ENCODE results near the gene CATSPERB. TPM values are rescaled to one million over a fixed set of nuclear protein-coding genes. Genes with fewer than 3 reads are reported as not detected.
"Not testable (repeated sequence)": the region's sequence is repeated elsewhere in the genome, so short reads cannot be mapped to it uniquely, and the experiment has no call there.

CATSPERB gene, protein sequence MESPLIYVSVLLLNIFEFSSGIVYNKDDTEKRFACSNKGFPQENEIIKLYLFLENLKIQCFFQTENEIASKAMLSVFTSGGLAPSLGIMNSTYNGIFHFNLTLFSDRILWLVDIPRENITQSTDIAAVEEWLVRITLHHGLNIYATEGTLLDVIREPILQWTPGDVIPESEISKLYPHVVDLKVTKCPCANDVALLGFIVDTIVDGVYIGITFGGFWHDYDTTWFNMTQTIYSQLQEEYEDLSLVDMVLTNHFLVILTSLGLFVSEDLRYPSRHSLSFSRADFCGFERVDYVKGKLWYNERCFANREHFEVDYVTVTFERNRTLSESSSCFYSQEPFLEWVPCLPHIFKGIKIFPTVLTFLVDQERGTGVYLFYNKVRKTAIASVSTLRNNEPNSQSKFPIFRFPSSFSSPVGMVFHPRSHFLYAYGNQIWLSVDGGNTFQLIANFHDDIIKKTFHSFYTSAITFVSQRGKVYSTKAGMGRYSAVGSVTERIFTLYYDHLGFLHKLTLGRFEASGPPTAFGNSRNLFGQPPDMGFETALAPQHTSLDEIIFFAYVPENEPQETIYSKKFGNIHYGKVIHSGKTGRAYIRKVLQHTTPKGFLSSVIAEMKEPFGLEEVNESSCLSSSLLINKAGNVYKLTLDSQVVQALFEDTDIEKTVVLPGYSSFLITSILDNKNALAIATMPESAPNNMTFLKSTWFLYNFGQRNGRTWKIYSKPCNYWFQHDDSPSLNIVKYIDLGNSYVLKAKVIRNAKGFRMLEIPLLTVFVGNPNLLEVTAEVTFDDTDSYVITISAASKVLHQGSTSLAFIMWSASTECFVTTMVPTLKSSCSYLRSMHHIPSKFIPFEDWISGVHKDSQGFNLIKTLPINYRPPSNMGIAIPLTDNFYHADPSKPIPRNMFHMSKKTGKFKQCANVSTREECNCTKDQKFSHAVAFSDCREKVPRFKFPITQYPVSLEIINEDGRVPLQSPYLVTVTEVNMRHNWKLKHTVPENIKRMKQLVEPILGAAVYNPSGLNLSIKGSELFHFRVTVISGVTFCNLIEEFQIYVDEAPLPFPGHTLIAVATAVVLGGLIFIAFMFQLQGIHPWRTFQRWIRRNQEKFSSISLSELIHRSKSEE
- total RNA-seq: 13.3 and 14.9 TPM in 2 replicates

DNA sequence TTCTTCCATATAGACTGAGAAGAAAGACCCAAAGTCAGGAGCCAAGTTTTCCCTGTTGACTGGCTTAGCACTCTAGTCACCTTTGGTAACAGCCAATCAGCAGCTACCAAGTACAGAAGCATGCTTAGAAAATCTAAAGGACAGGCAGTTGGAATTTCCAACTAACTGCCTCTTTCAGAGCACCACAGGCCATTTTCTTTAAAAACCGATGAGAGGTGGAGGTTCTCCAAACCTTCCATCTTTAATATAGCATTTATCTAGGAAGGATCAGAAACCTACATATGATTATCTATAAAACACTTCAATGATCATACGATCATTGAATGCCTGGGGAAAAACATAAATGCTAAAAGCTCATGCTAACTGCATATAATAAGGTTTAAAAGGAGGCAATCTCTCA, at the start of gene CATSPERB:
CATSPERB (minus strand) TSS at position 101 of the 400 bp plus-strand sequence. CDS start 2,607 bp downstream, outside the sequence.
- intact Hi-C loops (cut with micrococcal nuclease): no loop called here

DNA sequence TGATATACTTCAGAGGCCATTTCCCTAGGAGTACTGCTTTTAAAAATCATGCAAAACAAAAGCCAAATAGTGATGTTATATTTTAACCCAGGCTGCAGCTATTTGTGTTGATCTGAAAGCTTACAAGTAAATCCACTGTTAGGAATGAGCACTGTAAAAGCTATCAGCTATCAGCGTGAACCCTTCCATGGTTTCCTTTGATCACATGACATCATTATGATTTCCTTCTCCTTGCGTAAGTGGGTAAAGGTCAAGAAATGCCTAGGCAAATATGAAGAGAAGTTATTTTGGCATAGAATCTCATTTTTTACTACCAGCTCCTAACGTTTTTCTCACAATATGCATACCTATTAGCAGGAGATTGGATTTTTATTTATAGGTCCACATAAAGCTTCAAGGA, 48.6 kb upstream of the CATSPERB start:
- intact Hi-C loops (cut with micrococcal nuclease): no loop called here

DNA sequence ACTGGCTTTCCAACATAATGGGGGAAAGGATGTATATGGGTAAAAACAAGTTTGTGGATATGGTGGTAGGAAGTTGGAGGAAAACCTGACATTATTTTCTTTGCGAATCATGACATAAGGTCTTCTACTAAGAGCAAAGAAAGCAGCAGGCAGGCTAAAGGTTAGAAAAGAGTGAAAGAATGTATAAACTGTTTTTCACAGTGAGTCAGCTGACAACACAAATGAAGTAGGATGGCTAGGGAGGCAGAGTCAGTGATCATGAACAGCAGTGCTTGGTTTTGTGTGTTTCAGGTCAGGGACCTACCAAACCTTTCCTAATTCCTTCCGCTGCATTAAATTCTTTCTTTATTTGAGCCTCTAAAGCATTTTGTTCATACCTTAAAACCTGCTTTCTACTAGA, 46.3 kb upstream of the CATSPERB start:
- intact Hi-C loops (cut with micrococcal nuclease): no loop called here

DNA sequence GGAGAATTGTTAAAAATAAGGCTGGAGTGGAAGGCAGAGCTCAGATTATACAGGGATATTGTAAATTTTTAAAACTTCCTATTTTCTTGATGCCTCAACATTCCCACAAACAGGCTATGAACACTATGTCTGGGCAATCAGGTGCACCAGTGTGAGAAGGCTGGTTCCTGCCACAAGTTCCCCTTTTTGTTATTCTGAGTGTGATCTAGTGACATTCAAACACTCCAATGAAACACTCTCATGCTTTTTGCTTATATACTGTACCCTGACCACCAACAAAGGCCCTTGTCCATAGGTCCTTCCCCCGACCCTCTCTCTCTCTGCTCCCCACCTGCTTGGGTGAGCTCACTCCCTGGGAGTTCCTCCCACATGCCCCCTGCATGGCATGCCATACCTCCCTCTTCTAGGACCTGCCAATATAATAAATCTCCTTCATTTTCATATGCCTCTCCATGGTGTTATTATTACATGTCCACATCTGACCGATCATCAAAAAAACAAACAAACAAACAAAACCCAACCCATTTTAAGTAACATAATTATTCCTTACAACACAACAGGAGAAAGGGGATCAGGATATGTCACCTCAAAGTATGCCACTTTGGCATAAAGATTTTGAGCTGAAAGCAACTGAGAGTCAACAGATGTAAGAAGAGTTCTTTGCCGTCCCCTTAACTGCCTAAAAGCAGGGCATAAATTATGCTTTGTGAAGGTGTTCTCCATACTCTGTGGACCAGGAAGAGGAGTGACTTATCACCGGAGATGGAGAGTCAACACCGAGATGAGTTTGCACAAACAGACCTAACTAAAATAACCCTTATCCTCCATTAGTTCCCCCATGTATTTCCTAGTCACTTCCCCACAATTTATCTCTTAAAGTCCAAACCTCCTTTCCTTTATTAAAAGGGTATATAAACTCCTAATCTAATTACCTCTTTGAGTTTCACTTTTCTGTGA, 42.5 kb upstream of the CATSPERB start:
- intact Hi-C loops (cut with micrococcal nuclease): no loop called here

DNA sequence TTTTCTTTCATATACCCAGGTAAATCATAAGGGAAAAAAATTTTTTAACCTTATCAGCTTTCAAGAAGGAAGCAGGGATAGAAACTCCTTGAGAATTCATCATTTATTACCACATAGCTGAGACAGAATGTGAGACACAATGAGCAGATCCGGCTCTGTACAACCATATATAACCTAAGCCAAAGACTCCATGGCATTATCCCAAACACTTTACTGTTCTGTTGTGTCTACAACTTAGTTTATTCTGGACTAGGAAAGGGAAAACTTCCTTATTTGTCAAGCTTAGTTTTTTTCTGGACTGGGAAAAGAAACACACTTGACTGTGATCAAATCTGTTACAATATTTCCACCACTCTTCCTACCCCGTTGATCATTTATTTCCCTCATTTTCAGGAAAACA, 38.3 kb upstream of the CATSPERB start:
- intact Hi-C loops (cut with micrococcal nuclease): no loop called here

DNA sequence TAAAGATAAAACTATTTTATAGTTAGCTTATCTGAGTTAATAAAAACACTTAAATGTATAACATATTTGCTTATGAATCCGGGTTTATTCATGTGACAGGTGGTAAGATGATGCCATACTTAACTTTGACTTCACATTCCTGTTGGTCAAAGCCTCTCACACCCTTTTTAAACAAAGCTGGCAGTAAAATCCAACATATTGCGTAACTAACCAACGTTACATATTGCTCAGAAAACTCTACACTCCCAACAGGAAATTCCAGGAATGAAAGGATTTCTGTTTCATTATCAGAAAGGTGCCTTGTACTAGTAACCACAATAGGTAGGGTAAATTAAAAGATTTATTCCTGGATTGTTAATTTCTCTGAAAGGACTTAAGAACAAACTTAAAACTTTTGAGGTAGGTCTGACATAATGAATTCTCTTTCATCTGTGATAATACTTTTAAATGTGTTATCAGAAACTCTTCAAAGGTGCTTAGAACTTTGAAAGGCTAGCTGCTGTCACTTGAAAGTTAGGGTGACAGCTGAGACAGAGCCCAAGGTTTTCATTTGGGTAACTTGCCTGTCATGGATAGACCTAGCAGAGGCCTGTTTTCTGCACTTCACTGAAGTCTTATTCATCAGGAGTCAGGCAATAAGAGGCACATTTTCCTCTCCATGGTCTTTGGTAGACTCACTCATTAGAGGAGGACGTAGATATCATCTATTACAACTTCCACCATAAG, 23.8 kb upstream of the CATSPERB start:
- intact Hi-C loops (cut with micrococcal nuclease): no loop called here

DNA sequence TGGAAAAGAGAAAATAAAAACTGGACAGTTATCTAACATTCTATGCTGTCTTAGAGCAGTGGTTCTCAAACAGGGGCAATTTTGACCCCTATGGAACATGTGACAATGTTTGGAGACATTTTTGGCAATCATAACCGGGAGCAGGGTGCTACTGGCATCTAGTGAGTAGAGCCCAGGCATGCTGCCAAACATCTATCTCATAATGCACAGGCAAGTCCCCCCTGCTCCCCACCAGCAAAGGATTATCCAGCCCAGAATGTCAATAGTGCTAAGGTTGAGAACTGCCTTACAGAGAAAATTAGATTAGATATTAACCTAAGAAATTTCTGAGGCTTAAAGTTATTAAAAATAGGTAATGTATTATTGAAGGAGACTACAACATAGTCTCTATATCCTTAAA, 22.9 kb upstream of the CATSPERB start:
- intact Hi-C loops (cut with micrococcal nuclease): no loop called here

DNA sequence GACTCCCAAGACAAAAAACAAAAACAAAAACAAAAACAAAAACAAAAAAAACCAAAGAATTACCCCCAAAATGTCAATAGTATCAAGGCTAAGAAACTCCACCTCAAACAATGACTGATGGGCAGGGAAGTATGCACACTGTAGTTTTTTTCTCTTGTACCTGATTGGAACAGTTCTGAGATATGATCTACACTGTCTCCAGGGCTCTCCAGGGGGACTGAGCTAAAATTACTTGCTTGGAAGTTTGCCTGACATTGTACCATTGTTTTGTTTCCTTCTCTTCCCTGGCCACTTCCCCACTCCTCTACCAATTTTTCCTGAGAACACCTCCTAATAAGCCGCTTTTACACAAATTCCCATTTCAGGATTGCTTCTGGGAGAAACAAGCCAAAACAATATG, 22.3 kb upstream of the CATSPERB start:
- intact Hi-C loops (cut with micrococcal nuclease): no loop called here

DNA sequence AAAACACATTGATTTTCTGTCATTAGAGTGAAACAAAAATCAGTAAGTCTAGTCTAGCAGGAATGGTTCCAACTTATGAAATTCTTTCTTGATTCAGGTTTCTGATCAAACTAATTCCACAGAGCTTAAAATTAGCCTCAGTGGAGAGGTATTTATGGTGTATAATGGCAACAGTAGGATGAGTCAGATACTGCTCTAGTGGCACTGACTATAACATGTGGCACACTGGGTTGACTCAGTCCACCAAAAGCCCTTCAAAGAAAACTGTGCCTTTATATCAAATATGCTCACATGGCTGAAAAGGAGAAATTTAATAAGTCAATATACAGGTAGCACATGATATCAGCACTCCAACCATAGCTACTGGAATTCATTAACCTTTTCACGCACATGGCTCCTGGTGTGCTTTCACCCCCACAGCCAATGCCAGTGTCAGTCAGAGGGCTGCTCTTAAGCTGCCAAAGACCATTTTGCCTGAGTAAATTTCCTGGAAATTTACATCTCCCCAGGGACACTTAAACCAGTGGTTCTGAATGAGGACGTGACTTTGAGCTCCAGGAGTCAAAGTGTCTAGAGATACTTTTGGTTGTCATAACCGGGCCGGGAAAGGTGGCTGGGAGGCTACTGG, 21.7 kb upstream of the CATSPERB start:
- intact Hi-C loops (cut with micrococcal nuclease): no loop called here

DNA sequence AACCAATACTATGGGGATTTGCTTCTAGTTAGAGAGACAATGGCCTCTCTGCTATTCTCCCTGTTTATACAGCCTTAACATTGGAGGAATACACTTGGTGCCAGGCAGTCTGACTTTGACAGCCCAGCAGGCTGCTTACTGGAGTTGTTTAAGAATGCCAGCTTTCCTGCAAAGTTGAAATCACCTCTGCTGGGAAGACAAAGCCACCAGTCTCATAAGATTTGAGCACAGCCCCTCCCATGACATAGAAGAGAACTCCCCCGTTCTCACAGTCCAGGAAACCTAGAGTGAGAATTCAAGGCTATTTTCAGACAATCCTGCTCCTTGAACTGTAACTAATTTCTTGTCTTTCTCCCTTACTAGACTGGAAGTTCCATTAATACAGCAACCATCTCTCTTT, 21.1 kb upstream of the CATSPERB start:
- intact Hi-C loops (cut with micrococcal nuclease): no loop called here

DNA sequence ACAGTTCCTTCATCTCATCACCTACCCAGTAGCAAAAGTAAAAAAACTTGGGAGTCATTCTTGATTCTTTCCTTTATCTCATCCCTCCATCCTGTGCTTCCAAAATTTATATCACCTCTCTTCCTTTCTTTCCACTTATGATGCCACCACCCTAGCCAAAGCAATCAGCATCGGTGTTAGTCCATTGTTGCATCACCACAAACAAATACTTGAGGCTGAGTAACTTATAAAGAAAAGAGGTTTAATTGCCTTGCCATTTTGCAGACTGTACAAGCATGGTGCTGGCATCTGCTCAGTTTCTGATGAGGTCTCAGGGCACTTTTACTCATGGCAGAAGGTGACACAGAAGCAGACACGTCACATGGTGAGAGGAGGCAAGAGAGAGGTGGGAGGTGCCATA, 19.8 kb upstream of the CATSPERB start:
- intact Hi-C loops (cut with micrococcal nuclease): no loop called here

DNA sequence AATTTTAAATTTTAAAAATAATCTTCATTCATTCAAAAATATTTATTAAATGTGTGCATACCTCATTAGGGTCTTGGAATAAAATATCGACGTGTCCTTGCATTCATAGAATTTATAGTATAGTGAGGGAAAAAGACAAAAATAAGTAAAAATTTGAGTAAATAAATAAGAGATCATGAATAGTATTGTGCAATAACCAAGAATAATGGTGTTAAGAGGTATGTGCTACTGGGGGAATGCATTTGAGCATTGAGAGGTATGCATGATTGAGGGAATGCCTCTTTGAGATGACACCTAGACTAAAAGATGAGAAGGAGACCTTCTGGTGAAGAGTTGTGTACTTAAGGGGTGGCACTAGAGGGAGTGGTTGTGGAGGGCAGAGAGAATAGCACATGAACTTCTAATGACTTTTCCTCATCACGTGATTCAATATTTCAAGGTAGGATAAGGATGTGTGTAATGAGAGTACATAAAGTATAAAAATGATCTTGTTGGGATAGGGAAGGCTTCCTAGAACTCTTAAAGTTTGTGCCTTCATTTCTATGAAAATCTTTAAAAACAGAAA, 18.8 kb upstream of the CATSPERB start:
- intact Hi-C loops (cut with micrococcal nuclease): no loop called here

DNA sequence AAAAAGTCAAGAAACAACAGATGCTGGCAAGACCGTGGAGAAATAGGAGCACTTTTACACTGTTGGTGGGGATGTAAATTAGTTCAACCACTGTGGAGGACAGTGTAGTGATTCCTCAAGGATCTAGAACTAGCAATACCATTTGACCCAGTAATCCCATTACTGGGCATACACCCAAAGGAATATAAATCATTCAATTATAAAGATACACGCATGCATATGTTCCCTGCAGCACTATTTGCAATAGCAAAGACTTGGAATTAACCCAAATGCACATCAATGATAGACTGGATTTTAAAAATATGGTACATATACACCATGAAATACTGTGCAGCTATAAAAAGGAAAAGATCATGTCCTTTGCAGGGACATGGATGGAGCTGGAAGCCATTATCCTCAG, 18.0 kb upstream of the CATSPERB start:
- intact Hi-C loops (cut with micrococcal nuclease): no loop called here

DNA sequence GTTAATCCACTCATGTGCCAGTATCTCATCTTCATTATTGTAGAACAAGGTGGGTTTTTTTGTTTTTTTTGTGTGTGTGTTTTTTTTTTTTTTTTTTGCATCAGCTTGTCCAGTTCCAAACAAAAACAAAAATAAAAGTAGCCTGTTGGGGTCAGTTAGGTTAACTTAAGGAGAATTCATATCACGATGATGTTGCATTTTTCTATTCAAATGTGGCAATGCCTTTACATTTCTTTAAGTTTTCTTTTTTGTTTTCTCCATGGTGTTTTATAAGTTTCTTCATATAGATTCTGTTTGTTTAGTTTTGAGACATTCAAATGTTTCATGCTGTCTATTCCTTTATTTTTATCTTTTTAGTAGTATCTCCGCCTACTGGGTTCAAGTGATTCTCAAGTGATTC, 16.2 kb upstream of the CATSPERB start:
- intact Hi-C loops (cut with micrococcal nuclease): no loop called here

DNA sequence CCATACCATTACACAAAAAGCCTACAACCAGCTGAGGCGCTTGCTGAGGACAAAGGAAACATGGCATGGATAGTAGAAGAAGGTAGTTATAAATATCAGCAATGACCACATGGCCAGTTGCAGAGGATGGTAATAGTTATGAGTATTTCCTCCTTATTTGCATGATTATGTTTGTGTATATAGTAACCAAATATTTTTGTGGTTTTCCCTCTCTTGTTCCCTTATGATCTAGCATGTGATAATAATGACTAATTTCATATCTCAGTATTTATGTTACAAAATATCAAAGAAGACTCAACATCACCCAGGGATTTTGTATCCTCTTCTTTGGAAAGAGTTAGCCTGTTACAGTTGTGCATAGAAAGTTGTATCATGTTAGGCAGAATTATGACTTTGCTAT, 13.5 kb upstream of the CATSPERB start:
- intact Hi-C loops (cut with micrococcal nuclease): no loop called here

DNA sequence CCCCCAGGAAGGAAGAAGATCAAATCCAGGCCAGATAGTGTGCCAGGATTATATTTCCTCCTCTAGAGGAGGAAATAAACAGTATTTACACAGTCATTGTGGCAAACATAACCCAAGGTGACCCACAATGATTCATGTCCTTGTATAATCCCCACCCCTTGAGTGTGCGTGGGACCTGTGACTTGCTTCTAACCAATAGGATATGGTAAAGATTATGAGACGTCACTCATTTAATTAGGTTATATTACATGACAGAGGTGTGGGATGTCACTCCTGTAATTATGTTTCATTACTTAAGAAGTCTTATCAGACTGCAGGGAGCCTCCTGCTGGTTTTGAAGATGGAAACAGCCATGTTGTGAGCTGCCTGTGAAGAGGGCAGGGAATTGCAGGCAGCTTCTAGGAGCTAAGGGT, 12.2 kb upstream of the CATSPERB start:
- intact Hi-C loops (cut with micrococcal nuclease): no loop called here

DNA sequence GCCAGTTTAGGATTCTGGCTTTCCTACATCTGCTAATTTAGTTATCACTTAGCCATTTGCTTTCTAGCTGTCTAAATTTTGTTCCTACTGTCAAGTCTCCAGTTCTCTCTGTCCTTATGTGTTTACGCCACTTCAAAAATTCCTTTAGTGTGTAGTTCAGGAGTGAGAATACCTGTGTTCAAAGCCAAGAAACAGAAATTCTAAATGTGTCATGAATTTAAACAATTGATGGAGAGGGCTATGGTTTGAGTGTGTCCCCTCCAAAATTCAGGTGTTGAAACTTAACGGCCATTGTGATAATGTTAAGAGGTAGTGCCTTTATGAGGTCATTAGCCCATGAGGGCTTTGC, 11.4 kb upstream of the CATSPERB start:
- intact Hi-C loops (cut with micrococcal nuclease): no loop called here

DNA sequence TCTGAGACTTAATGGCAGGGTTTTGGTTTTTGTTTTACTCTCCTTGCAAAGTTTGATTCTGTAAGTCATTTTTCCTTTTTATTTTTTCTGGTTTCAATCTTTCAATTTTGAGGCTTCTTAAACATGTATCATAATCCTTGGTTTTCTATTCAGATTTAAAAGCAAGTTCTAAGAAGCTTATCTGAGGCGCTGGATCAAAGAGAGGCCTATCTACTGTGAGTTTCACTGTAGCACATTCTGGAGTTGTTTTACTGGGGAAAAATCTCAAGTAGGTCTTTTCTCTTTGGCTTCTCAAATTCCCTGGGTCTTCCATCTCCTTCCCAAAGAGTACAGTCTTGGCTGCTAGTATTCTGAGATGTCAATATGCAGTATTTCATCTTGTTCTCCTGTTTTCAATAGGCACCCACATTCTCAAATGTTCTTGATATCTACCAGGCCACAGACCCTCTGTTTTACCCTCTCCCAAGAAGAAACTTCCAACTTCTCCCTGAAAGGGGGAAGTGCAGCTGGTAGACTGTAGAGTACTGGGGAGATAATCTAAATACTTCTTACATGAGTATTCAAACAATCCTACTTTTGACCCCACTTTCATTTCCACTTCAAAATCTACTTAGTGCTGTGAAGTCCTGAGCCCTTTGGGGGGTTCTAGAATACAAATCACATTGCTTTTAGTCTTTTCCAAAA, 10.9 kb upstream of the CATSPERB start:
- intact Hi-C loops (cut with micrococcal nuclease): no loop called here

DNA sequence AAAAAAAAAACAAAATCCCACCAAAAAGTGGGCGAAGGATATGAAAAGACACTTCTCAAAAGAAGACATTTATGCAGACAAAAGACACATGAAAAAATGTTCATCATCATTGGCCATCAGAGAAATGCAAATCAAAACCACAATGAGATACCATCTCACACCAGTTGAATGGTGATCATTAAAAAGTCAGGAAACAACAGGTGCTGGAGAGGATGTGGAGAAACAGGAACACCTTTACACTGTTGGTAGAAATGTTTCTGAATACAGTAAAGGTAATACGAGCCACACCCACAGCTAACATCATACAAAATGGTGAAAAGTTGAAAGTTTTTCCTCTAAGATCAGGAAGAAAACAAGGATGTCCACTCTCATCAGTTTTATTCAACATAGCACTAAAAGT, 8.0 kb upstream of the CATSPERB start:
- intact Hi-C loops (cut with micrococcal nuclease): not testable (repeated sequence)

Data from T-helper 1 cell treated with Interleukin-12 subunit alpha and Interleukin-12 subunit beta and Interleukin-4 antibody, amounts not matched to agents 30 ng/mL and 1 ng/mL, for 36 hours (primary cell).